ENCODE data around the gene TSPO2.

The TSPO2 gene

GRCh38 chr6:41021832-41022231 lies 20.4 kb upstream of the TSPO2 start:
- peak; percentile 39; the same call in 1 of the 2 replicates for TF ChIP-seq CTCF (IDR thresholded peaks at IDR 0.05)

GRCh38 chr6:41022294-41022693 lies 20.0 kb upstream of the TSPO2 start:
- TF ChIP-seq CTCF (IDR thresholded peaks at IDR 0.05), result no peak

DNA sequence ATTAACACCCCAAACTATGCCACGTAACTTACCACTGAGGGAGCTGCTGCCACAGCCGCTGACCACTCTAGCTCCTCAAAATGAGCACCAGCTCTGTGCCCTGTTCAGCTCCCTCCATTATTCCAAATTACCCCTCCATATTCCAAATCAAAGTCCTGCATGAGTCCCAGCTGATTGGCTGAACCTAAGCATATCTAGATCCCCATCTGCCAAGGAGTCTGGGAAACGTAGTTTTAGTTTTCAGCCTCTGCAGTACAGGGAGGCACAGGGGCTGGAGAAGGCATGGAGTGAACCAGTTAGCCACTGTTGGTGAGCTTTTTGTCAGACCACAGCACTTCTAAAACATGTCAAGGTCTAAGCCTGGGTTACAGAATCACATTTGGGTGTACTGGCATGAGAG lies 19.2 kb upstream of the TSPO2 start:
- TF ChIP-seq CTCF (IDR thresholded peaks at IDR 0.05), result no peak

DNA sequence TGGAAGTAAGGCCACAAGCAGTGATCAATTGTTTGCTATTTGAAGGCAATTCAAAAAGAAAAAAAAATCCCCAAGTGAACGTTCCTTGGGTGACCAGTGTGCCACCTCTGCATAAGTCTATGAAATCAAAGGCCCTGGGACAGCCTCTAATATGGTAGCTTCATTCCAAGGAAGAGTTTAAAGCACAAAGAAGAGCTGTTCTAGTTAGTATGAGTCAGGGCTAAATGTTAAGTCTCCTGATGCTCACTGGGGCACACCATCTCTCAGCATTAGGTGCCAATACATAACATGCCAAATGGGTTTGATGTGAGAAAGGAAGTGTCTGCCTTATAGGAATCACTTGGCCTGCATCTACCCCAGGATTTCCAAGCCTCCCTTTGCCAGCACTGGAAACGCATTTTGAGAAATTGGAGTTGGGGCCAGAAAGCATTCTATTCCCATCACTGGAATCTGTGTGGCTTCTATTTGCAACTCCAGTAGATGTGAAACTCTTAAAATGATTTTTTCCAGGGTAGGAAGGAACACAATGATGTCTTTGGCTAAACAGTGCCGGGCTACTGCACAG lies 16.2 kb upstream of the TSPO2 start:
- no peak for TF ChIP-seq CTCF (IDR thresholded peaks at IDR 0.05)

DNA sequence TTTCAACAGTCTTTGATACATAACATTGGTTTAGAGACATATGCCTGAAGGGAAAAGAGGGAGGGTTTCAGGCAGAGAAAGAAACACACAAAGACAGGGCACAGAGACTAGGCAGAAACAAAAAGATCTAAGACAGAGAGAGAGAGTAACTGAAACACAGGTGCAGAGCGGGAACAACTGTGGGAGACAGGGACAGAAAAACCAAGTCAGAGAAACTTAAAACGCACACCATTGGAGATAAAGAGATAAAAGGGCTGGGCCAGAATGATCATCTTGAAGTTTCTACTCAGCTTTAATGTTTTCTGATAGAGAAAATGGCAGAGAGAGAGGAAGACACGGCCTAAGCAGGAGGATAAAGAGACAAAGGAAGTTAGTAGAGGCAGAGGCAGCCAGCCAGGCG lies 15.0 kb upstream of the TSPO2 start:
- no peak for TF ChIP-seq CTCF (IDR thresholded peaks at IDR 0.05)

DNA sequence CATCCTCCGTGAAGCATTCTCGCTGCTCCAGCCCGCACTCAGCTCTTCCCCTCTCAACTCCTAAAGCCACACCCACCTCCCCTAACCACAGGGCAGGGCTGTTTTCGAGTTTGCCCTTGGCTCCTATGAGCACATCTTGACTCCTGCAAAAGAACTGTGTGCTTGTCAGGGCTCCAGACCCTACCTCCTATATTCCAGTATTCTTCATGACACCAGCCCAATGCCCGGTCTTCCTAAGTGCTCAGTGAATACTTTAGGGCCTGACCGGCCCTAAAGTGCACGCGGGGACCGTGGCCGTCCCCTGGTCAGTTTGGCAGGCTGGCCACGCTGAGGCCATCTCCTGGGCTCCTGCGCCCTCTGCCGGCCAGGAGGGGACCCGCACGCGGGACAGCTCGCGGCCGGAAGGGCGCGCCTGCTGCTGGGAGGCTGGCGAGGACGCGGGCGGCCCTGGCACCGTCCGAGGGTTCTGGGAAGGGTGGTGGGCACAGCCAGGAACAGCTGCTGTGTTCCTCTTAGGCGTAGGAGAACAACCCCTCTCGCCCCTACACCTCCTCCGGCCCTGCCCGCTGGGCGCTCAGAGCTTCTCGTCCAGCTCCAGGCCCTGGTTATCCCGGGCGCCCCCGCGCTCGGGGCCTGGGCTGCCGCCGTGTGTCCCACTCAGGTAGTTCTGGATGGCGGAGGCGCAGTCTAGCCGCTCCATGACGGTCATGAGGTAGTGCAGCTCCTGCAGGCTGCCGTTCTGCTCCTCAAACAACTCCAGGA lies 14.3 kb upstream of the TSPO2 start:
- peak; percentile 94 for TF ChIP-seq CTCF (IDR thresholded peaks at IDR 0.05)

- TF ChIP-seq CTCF (IDR thresholded peaks at IDR 0.05), result no peak
Measured at GRCh38 chr6:41028561-41029412, 13.5 kb upstream of the TSPO2 start.

Data from LNCAP (cell line).